GM19025 (cell line): ENCODE measurements around the gene CABLES2.

Experiments used
- ATAC-seq: cut with Tn5 transposase; IDR thresholded peaks from one replicate; pipeline ENCODE4 v1.9.1; 2021; ENCODE audit warnings: mild to moderate bottlenecking, low read depth, moderate library complexity; ENCODE audit not compliant: unreplicated experiment

Gene CABLES2

GRCh38 chr20:62352402-62353288 lies 54.4 kb downstream of the CABLES2 start:
- no peak for ATAC-seq

- no peak for ATAC-seq
Observed at GRCh38 chr20:62351469-62352401, 55.4 kb downstream of the CABLES2 start.

- ATAC-seq = no peak
Observed at GRCh38 chr20:62350629-62351422, 56.3 kb downstream of the CABLES2 start.

- ATAC-seq = no peak
Observed at GRCh38 chr20:62350098-62350628, 56.9 kb downstream of the CABLES2 start.

- no peak for ATAC-seq
Observed at GRCh38 chr20:62349556-62350097, 57.5 kb downstream of the CABLES2 start.

- no peak for ATAC-seq
Observed at GRCh38 chr20:62348604-62349003, 58.5 kb downstream of the CABLES2 start.

- ATAC-seq = no peak
Observed at GRCh38 chr20:62347445-62347844, 59.6 kb downstream of the CABLES2 start.

- ATAC-seq = no peak
Observed at GRCh38 chr20:62347151-62347404, 60.0 kb downstream of the CABLES2 start.

GRCh38 chr20:62346398-62347150 lies 60.5 kb downstream of the CABLES2 start:
- no peak for ATAC-seq

GRCh38 chr20:62345681-62346370 lies 61.3 kb downstream of the CABLES2 start:
- ATAC-seq = no peak

GRCh38 chr20:62344782-62345181 lies 62.3 kb downstream of the CABLES2 start:
- ATAC-seq = no peak

GRCh38 chr20:62344092-62344491 lies 63.0 kb downstream of the CABLES2 start:
- ATAC-seq = no peak

GRCh38 chr20:62342910-62343309 lies 64.2 kb downstream of the CABLES2 start:
- no peak for ATAC-seq

GRCh38 chr20:62339647-62340062 lies 67.4 kb downstream of the CABLES2 start:
- ATAC-seq = no peak
